Umbilical cord (tissue), 2 donors: ENCODE results near the gene LSM14B. TPM values are rescaled to one million over a fixed set of nuclear protein-coding genes. Genes with fewer than 3 reads are reported as not detected.
"Not testable (repeated sequence)": the region's sequence is repeated elsewhere in the genome, so short reads cannot be mapped to it uniquely, and the experiment has no call there.

Experiments used
- DNase-seq: peaks from one replicate; pipeline ENCODE4 v3.0.0-alpha.2; 2015; ENCODE audit warnings: low spot score
- total RNA-seq: library from RNA; depleted of rRNA; stranded (reverse); fragments of >200 nt; gene quantifications from one replicate; pipeline ENCODE4 v1.2.3, GENCODE V29; 2014; ENCODE audit warnings: low replicate concordance; ENCODE audit not compliant: insufficient read depth

LSM14B gene
- total RNA-seq, 1 donor from 2014 or later = 42.6 TPM

DNA sequence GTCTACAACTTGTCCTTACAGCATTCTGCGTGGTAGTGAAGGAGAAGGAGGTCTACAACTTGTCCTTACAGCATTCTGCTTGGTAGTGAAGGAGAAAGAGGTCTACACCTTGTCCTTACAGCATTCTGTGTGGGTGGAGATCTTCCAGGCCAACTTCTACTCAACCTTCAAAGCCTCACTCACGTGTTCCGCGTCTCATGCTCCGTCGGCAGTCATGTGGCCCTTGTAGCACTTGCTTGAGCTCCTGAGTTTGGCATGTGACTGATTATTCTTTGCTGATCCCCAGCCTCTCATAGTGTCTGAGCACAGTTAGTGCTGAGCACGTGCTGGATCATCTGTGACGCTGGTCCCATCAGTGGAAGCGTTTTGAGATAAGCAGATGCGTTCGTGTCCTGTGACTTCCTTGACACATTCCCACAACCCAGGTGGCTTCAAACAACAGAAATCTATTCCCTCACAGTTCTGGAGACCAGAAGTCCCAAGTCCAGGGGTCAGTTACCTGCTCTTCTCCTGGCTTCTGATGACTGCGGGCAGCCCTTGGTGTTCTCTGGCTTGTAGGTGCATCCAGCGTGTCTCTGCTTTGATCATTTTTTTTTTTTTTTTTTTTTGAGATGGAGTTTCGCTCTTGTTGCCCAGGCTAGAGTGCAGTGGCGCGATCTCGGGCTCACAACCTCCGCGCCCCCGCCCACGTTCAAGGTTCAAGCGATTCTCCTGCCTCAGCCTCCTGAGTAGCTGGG lies 23.9 kb downstream of the LSM14B start:
- no peak for DNase-seq

DNA sequence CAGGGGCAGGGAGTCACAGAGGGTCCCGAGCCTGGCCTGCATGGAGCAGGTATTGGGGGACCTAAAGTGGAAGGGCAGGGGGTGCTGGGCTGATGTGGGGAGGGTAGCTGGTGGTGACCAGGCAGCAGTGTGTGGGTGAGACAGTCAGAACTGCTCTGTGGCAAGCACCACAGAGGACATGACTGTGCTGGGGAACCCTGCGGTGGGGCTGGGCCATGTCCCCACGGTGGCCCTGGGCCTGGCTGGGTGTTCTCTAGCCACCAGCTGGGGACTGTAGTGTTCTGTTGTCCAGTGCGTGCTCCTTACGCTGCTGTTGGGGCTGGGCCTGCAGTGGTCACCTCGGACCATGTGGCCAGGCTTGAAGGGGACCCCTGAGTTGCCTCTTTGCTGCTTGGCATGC lies 24.9 kb downstream of the LSM14B start:
- DNase-seq = no peak

DNA sequence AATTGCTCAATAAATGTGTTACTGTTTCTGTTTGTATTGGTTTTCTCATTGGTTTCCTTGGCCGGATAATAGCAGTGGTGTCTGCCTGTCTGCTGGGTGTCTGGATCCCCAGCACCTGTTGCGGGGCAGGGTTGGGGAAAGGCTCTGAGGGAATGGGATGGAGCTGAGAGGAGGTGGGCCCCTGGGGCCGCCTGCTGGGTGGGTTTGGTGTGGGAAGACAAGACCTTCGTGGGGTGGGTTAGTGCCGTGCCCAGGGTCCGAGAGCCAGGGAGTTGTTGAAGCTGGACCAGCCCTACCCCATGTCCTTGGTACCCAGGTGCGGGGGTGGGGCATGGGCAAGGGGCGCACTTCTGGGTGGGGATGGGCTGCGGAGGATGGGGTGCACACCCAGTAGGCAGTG lies 25.3 kb downstream of the LSM14B start:
- DNase-seq = no peak

DNA sequence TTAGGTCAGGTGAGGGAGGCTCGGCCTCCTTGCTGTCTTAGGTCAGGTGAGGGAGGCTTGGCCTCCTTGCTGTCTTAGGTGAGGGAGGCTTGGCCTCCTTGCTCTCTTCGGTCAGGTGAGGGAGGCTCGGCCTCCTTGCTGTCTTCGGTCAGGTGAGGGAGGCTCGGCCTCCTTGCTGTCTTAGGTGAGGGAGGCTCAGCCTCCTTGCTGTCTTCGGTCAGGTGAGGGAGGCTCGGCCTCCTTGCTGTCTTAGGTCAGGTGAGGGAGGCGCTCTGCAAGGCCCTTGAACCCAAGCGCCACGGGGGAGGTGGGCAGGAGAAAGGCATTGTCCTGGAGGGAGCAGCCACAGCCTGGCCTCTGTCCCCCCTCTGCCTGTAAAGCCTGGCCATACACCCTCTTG lies 26.1 kb downstream of the LSM14B start:
- not testable (repeated sequence) for DNase-seq

DNA sequence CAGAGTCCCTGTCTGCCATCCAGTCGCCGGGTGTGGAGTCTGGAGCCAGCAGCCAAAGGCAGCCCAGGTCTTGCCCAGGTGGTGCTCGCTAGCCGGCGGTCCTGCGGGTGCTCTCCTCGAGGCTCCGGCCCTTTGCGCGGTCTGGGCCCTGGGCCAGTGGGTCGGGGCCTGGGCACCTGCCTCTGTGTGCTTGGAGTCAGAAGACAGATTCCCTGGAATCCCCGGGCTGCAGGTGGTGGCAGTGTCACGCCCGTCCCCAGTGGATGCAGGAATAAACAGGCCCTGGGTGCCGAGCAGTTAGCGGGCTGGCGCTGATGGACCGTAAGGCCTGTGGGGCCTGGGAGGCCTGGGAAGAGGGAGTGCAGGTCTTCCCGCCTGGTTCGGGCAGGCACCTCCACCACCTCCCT lies 26.6 kb downstream of the LSM14B start:
- DNase-seq = no peak

DNA sequence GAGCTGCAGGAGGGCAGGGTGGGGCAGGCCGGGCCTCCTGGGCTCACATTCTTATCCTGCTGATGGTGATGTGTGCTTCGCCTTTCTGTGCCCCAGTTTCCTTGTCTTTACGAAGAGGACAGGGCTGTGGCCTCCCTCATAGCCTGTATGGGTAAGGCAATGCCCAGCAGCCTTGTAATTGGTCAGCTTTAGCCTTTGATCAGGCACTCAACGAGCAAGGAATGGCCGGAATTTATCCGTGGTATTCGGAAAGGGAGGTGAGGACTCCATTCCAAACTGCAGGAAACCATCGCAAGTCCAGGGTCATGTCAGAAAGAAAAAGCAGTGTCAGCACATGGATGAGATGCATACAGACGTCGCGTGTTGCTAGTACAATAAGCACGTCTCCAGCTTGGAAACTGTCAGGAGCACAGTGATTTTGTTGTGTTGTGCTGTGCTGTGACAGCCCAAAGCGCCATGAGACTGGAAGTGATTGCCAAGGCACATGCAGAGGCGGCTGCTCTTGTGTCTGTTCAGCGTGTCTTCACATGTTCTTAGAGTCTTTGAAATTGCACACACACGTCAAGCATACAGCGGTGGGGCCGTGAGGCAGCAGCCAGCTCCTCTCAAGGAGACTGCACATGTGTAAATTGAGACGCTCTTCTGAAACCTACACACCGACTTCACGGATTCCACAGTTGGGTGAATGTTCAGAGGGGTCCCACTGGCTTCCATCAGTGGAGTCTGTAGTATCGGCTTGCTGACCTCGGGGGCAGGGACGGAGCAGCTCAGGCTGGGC lies 27.4 kb downstream of the LSM14B start:
- DNase-seq = peak; percentile 70

DNA sequence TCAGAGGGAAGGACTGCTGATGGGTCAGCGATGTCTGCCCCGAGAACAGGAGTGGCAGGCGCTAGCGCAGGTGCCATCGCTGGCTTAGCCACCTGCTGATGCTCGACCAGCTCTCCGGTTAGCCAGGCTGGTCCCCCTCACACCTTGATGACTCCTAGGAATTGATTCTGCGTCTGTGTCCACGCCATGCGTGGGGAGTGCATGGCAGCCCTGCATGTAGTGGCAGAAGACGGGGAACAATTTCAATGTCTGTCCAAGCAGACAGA lies 28.0 kb downstream of the LSM14B start:
- no peak for DNase-seq

DNA sequence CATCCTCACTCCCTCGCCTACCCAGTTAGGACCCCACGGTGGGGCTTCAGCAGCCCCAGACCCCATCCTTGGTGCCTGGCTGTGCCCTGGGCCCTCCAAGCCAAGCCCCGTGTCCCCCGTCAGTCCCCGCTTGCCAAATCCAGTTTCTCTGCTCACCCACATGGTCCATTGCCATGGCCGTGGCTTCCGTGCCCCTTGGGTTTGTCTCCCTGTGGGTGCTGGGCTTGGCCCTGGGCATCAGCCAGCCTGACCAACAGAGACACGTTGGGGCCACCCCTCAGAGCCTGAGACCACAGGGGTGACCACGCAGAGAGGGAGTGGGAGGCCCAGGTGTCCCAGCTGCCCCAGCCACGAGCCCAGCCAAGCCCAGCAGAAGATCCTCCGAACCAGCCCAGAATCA lies 28.9 kb downstream of the LSM14B start:
- no peak for DNase-seq

DNA sequence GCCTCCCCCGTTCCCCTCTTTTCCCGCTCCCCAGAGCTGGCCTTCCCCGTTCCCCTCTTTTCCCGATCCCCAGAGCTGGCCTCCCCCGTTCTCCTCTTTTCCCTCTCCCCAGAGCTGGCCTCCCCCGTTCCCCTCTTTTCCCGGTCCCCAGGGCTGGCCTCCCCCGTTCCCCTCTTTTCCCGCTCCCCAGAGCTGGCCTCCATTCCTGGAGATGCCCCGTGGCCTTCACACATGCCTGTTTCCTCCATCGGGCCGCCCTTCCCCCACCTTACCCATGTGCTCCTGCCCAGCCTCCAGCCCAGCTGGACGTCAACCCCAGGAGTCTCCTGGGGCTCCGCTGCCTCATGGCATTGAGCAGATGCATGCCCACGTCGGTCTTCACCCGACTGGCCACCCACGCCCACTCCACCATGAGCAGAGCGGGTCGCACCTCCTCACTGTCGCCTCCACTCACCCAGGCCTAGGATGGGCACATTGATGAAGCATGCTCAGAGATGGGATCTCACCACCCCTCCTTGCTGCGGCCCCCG lies 29.6 kb downstream of the LSM14B start:
- DNase-seq = no peak

DNA sequence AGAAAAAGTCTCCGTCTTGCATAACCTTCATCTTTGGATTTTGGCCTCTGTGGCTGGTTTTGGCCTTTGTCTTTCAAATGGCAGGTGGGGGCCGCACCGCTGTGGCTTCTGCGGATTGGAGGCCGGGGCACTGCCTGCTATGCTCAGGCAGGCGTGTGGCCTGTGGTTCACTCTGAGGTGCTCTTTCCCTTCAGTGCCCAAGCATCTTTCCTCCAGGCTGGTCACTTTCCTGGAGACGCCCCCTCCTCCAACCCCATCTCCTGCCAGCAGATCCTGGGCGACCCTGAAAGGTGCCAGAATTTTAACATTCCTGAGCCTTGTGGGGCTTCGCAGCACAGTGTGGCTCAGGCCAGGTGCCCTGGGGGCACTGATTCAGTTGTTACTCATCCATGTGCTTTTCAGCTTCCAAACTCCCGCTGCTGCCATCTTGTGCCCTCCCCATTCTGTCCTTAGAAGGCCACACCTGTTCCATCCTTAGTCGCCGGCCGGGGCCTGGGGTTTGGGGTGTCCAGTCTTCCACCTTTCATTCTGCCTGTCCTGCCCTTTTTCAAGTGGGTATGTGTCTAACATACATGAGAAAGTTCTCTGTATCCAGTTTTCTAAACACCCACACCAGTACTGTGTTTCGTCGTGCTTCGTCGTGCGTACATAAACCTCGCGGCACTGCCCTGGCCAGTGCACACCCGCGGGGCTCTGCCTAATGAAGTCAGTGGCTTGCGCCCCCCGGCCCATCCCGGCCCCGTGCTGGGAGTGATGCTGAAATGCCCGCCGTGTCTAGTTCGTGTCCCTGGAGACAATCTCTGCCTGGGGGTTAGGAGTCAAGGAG lies 33.4 kb downstream of the LSM14B start:
- no peak for DNase-seq

DNA sequence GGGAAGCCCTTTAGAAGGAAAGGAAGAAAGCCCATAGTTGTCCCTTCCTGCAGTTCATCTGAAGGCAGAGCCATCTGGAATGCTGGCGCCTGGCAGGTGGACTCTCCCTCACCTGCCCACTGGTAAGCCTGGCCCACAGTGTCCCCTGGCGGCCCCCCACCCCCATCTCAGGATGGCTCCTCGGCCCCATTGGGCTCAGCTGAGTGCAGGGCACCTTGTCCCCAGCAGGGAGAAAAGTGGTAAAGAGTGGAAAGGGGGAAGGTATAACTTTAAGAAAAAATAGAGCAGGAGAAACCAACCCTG lies 33.9 kb downstream of the LSM14B start:
- DNase-seq = no peak

DNA sequence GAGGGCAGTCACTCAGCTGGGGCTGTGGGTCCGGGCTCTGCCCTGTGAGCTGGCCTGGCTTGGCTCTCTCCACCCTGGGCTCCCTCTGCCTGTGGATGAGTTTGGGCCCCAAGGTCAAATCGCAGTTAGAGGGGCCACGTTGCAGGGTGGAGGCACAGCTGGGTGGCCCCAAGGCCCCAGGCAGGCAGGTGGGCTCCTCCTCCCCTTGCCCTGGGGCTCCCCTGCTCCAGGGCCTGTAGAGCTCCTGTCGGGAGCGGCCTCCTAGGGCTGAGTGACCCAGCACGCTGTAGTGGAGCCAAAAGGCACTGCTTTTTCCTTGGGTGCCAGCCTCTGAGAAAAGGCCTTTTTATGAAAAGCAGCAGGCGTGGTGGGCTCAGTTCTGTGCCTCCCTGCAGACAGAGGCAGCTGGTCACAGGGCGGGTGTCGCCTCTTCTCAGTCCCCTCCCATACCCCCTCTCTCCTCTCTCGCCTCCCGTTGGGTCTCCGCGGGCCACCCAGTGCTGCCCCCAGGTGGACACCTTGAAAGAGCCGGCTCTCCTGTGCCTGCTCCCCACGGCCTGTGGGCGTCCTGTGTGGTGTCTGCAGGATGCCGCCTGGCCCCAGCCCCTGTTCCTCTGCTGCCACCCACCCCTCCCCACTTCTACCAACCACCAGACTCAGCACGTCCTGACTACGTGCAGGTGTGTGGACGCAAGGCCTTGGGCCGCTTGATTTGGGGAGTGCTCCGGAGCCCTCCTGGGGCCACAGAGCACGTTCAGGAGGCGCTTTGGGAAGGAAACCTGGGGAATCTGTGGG lies 34.5 kb downstream of the LSM14B start:
- peak; percentile 57 for DNase-seq

DNA sequence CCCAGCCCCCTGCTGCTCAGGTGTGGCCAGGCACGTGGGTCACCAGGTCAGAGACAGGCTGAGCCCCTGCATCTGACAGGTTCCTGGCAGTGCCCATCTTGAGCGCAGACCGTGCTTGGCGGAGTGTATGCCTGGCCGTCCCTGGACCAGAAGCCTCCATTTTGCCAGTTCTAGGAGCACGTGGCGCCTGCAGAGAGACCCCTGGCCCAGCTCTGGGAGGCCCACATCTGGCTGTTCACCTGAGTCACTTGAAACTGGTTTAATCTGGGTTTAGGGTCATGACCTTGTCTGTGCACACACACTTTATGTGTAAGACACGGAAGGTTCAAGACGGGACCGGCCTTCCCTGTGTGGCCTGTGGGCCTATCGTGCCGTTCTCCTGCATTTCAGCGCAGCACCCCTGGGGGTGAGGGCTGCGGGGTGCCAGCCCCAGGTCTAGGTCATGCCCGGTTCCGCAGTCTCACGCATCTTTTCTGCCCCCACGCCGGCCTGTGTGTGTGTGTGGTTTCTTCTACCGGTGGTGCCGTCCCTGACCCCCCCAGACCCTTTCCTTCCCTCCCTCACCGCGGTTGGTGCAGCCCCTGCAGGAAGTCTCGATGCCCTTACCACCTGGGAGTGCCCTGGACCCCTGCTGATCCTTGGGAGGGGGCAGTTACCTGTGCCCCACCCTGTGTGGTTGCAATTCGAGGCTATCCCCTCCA lies 35.3 kb downstream of the LSM14B start:
- DNase-seq = no peak

DNA sequence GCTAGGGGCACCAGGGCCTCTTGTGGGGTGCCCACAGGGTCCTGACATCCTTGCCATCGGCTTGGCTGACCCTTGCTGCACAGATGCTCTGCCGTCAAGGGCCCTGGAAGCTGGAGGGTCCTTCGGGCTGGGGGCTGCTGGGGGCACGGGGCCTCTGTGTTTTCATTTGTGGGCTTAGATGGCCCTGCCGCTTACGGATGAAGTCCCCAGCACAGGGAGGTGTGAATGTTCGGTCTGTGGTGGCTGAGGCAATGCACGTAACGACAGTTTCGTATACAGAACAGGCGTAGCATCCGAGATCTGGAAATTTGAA lies 35.8 kb downstream of the LSM14B start:
- no peak for DNase-seq

DNA sequence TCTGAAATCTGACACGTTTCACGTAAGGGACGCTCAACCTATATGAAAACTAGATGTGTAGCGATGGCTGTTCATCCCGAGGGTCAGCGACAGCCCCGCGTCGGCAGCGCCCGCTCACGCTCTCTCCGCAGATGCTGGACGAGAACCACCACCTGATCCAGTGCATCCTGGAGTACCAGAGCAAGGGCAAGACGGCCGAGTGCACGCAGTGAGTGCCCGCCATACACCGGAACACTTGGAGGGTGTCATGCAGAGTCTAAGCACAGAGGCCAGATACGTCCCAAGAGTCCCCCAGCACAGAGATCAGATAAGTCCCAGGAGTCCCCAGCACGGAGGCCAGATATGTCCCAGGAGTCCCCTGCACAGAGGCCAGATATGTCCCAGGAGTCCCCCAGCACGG lies 36.3 kb downstream of the LSM14B start:
- DNase-seq = no peak

DNA sequence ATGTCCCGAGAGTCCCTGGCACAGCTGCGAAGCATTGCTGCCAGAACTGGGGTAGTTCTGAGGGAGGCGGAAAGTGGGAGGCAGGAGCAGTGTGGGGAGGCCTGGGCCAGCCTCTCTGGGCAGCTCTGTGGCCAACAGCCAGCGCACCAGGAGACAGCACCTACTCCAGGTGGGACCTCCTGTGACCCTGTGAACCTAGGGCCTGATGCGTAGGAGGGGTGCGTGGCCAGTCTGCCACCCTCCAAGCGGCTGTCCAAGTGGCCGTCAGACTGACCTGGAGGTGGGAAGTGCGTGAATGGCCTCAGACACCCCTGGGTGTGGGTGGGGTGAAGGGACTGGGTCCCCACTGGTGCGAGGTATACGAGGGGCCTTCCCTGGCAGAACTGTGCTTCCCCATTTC lies 36.8 kb downstream of the LSM14B start:
- DNase-seq = no peak

DNA sequence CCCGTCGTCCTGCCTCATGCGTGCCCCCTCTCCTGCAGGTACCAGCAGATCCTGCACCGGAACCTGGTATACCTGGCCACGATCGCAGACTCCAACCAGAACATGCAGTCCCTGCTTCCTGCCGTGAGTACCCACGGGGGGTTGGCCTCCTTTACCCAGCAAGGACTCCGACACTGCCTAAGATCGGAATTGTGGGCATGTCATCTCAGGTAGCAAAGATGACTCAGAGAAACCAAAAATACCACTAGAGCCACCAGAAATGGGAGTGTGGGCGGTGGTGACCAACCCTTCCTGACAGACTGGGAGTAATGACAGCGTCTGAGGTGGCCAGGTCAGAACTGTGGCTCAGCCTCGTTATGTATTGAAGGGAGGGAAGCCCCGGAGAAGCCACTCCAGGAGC lies 37.6 kb downstream of the LSM14B start:
- DNase-seq = no peak

DNA sequence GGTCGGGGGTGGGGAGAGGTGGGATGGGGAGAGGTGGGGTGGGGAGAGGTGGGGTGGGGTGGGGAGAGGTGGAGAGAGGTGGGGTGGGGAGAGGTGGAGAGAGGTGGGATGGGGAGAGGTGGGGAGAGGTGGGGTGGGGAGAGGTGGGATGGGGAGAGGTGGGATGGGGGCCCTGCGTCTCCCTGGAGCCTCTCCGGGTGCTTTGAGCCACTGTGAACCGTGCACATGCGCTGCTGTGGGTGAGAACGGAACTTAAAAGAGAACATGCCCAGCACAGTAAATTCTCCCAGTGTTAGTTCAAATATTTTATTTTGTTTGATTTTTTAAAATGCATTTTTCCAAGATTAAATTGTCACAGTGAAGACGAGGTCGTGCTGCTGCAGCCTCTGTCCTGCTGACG lies 38.0 kb downstream of the LSM14B start:
- DNase-seq = no peak

DNA sequence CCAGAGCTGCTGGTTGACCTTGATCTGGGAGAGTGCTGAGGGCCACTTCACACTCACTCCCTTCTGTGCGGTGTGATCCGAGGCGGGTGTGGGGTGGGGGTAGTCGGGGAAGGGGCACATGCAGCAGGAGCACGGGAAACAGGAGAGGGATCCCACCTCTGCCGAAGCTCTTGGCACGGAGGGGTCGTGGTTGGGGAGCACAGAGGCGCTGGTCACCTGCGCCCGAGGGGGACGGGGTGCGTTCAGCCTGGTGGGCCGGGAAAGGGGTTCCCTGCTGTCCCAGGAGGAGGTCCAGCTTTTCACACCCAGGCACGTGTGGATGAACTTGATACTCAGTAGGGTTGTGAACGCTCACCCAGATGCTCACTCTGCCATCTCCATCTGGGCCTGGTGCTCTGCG lies 38.6 kb downstream of the LSM14B start:
- DNase-seq = no peak

DNA sequence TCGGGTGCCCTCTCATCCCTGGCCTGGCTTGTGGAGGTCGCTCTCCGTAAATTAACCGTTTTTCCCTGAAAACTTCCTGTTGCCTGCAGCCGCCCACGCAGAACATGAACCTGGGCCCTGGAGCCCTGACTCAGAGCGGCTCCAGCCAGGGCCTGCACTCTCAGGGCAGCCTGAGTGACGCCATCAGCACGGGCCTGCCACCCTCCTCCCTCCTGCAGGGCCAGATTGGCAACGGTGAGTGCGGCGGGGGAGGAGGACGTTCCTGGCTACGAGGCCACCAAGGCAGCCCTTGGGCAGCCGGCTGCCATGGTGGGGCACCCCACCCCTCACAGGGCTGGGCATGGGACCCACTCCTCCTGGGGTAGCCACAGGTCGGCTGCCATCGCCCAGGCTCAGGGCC lies 39.1 kb downstream of the LSM14B start:
- no peak for DNase-seq

DNA sequence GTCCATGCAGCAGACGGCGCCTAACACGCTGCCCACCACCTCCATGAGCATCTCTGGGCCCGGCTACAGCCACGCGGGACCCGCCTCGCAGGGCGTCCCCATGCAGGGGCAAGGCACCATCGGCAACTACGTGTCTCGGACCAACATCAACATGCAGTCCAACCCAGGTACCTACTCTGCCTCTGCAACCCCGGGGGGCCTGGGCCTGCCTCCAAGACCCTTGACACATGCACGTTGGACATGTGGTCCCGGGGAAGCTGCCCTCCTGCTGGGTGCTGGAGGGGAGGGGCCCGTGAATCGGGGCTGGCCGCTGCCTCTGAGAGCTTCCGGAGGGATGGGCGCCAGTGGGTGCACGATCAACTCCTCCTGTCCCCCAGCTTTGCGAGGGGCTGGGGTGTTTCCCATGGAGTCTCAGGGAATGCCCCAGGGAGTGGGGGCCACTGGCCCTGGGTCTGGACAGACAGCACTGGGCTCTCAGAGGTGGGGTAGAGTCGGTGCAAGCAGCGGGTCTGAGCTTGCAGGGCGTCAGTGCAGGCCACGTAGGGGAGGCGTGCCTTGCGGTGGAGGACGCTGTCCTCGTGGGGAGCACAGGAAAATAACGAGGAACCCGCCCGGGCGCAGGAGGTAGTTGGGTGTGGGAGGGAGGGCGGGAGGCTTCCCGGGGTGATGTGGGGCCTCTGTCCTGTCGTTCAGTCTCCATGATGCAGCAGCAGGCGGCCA lies 40.6 kb downstream of the LSM14B start:
- DNase-seq = no peak
